Kidney (tissue), 14 donors: ENCODE data around the gene ADGRV1. TPM values are rescaled to one million over a fixed set of nuclear protein-coding genes. Genes with fewer than 3 reads are reported as not detected.

Experiments
- DNase-seq, 5 donors: peaks; one replicate each; pipeline ENCODE4 v3.0.0-alpha.2; 2013 to 2020
- FAIRE-seq: peaks from 2 replicates; lab custom pipeline; 2012; peaks lifted over from hg19 to GRCh38; lab: Jason Lieb, UNC
- H3K27ac ChIP-seq, 2 donors: one replicate each; pipeline ENCODE4 v1.7.0; 2013; ENCODE audit warnings: low read depth in 2 of 2, low read length in 2 of 2, inconsistent platforms in 1 of 2
- H3K27me3 ChIP-seq: one replicate; pipeline ENCODE4 v1.7.1; 2013; ENCODE audit warnings: low read length, inconsistent platforms; ENCODE audit not compliant: control insufficient read depth, insufficient read depth
- H3K36me3 ChIP-seq, 3 donors: one replicate each; pipeline versions ENCODE4 v1.7.0 to v1.7.1; 2013; ENCODE audit warnings: low read length in 3 of 3, control low read depth in 1 of 3, inconsistent platforms in 1 of 3; ENCODE audit not compliant: insufficient read depth in 3 of 3, control insufficient read depth in 2 of 3
- H3K4me1 ChIP-seq, 3 donors: one replicate each; pipeline versions ENCODE4 v1.7.0 to v1.7.1; 2013; ENCODE audit warnings: low read length in 3 of 3, inconsistent platforms in 1 of 3, low read depth in 1 of 3; ENCODE audit not compliant: control insufficient read depth in 2 of 3, insufficient read depth in 2 of 3
- H3K4me3 ChIP-seq, 3 donors: one replicate each; pipeline versions ENCODE4 v1.7.0 to v1.8.1; 2013; ENCODE audit warnings: low read length in 3 of 3, control low read depth in 1 of 3, inconsistent platforms in 1 of 3
- H3K9ac ChIP-seq, 3 donors: one replicate each; pipeline versions ENCODE4 v1.7.0 to v1.7.1; 2013; ENCODE audit warnings: low read length in 3 of 3, control low read depth in 1 of 3, inconsistent platforms in 1 of 3
- H3K9me3 ChIP-seq, 3 donors: one replicate each; pipeline versions ENCODE4 v1.7.0 to v1.7.1; 2013; ENCODE audit warnings: low read length in 3 of 3, control low read depth in 1 of 3, inconsistent platforms in 1 of 3; ENCODE audit not compliant: control insufficient read depth in 2 of 3, insufficient read depth in 1 of 3
- CTCF ChIP-seq: IDR thresholded peaks from 3 replicates; pipeline ENCODE4 v1.5.1; 2012; ENCODE audit warnings: mild to moderate bottlenecking, moderate library complexity, borderline replicate concordance; ENCODE audit not compliant: insufficient read depth; ENCODE audit errors: extremely low read depth
- intact Hi-C: fragments of 100-400 bp; cut with DNase I; formaldehyde crosslinking; loops from one replicate; pipeline ENCODE4 v1.11.1; 2022
- polyA plus RNA-seq: library from polyadenylated mRNA; stranded (reverse); fragments of 350-450 nt; fragmentation: Illumina TruSeq; extraction: RNeasy Lipid Tissue Mini Kit (QIAGEN cat#74804); gene quantifications from one replicate; pipeline ENCODE4 v1.2.3, GENCODE V29; 2014; ENCODE audit warnings: low read depth, low replicate concordance; ENCODE audit not compliant: insufficient read depth
- total RNA-seq: library from RNA; stranded (reverse); fragmentation: NEBNext Ultra II Directional; extraction: Animal tissue kit (Norgen Biotek cat#: 25700); gene quantifications from one replicate; pipeline ENCODE4 v1.2.1, GENCODE V29; 2021
- donor health status: control.
- donor health status: control.
- donor health status: control.
- donor health status: control.
- donor health status: control.
- donor health status: DM: yes; HTN: yes; CAD: no.
- donor health status: Normal renal cell carcinoma (clear cell type).

The ADGRV1 gene
- total and polyA plus RNA-seq, 2 donors from 2014 or later, result 7.0 to 7.3 TPM

- no peaks in the 10 kb centered on the region for H3K9me3 ChIP-seq
- TF ChIP-seq CTCF, result no peak
- peaks cover 0 to 5% (median 0%) of the 10 kb centered on the region in 3 donors for H3K4me1 ChIP-seq
- no peak overlapping the region for H3K9ac ChIP-seq
- DNase-seq, result no peak
- FAIRE-seq, result no peak
- H3K27me3 ChIP-seq, result no peaks in the 10 kb centered on the region
- no peak overlapping the region for H3K4me3 ChIP-seq
- no peak overlapping the region for H3K27ac ChIP-seq
- H3K36me3 ChIP-seq, result no peaks in the 10 kb centered on the region
- intact Hi-C loops, result no loop called here
Measured at GRCh38 chr5:90885180-90885868, 326.7 kb downstream of the ADGRV1 start.

GRCh38 chr5:90886381-90886780 lies 327.8 kb downstream of the ADGRV1 start:
- DNase-seq, result no peak
- TF ChIP-seq CTCF, result no peak
- Histone ChIP-seq H3K4me1 (peaks cover 0 to 5% (median 0%) of the 10 kb centered on the region in 3 donors), H3K27ac (no peak overlapping the region), H3K27me3 (no peaks in the 10 kb centered on the region), H3K9ac (no peak overlapping the region), H3K4me3 (no peak overlapping the region), H3K36me3 (no peaks in the 10 kb centered on the region), H3K9me3 (no peaks in the 10 kb centered on the region)
- no peak for FAIRE-seq
- intact Hi-C loops, result no loop called here

- Histone ChIP-seq H3K27ac (no peak overlapping the region), H3K27me3 (no peaks in the 10 kb centered on the region), H3K36me3 (no peaks in the 10 kb centered on the region), H3K4me1 (peaks cover 0 to 5% (median 0%) of the 10 kb centered on the region in 3 donors), H3K4me3 (no peak overlapping the region), H3K9ac (no peak overlapping the region), H3K9me3 (no peaks in the 10 kb centered on the region)
- intact Hi-C loops, result no loop called here
- no peak for TF ChIP-seq CTCF
- no peak for DNase-seq
- FAIRE-seq, result no peak
Measured at GRCh38 chr5:90888511-90889324, 330.1 kb downstream of the ADGRV1 start.
